Lung (tissue), 12 donors: Measurements from ENCODE around the gene CRYBA4. TPM values are rescaled to one million over a fixed set of nuclear protein-coding genes. Genes with fewer than 3 reads are reported as not detected.

ENCODE experiments used
- ATAC-seq: fragments of 200-7000 bp; cut with Tn5 transposase; one replicate; pipeline ENCODE4 v1.9.1; 2020; ENCODE audit warnings: moderate number of reproducible peaks; ENCODE audit not compliant: insufficient read depth, low FRiP score
- DNase-seq, 3 donors: peaks; one replicate each; pipeline ENCODE4 v3.0.0-alpha.2; 2013 to 2017
- H3K27ac ChIP-seq, 2 donors: one replicate each; pipeline ENCODE4 v1.5.1; 2013; ENCODE audit warnings: mild to moderate bottlenecking in 2 of 2, moderate library complexity in 2 of 2, control low read depth in 1 of 2, inconsistent platforms in 1 of 2, low read depth in 1 of 2, low read length in 1 of 2
- H3K27me3 ChIP-seq, 3 donors: one replicate each; pipeline ENCODE4 v1.5.1; 2013; ENCODE audit warnings: low read length in 2 of 3; ENCODE audit not compliant: control insufficient read depth in 3 of 3, insufficient read depth in 3 of 3
- H3K36me3 ChIP-seq, 4 donors: one replicate each; pipeline ENCODE4 v1.5.1; 2013; ENCODE audit warnings: low read length in 4 of 4, mild to moderate bottlenecking in 1 of 4, moderate library complexity in 1 of 4; ENCODE audit not compliant: control insufficient read depth in 4 of 4, insufficient read depth in 4 of 4
- H3K4me1 ChIP-seq, 5 donors: one replicate each; pipeline ENCODE4 v1.5.1; 2013; ENCODE audit warnings: low read length in 5 of 5, mild to moderate bottlenecking in 2 of 5, moderate library complexity in 1 of 5; ENCODE audit not compliant: control insufficient read depth in 5 of 5, insufficient read depth in 5 of 5
- H3K4me3 ChIP-seq: one replicate; pipeline ENCODE4 v1.5.1; 2013; ENCODE audit warnings: mild to moderate bottlenecking, control low read depth, moderate library complexity
- H3K9ac ChIP-seq, 2 donors: one replicate each; pipeline ENCODE4 v1.5.1; 2013; ENCODE audit warnings: low read length in 2 of 2, control low read depth in 1 of 2; ENCODE audit not compliant: insufficient read depth in 1 of 2
- H3K9me3 ChIP-seq, 4 donors: one replicate each; pipeline ENCODE4 v1.5.1; 2013; ENCODE audit warnings: low read length in 3 of 4, mild to moderate bottlenecking in 1 of 4, moderate library complexity in 1 of 4; ENCODE audit not compliant: control insufficient read depth in 4 of 4, insufficient read depth in 3 of 4
- CTCF ChIP-seq: IDR thresholded peaks from 2 replicates; pipeline ENCODE4 v1.5.1; 2012; ENCODE audit warnings: mild to moderate bottlenecking; ENCODE audit errors: control extremely low read depth, extremely low read depth
- whole genome bisulfite sequencing, 2 donors: extraction: QIAGEN DNeasy Blood & Tissue Kit; methylation state at CpG; one replicate each; pipeline ENCODE4 v1.1.7; 2013; 5-methylcytosine and 5-hydroxymethylcytosine counted together
- polyA plus RNA-seq, 2 donors: library from polyadenylated mRNA; stranded (reverse); fragments of 200-250 nt; gene quantifications; one replicate each; pipeline ENCODE4 v1.2.1, GENCODE V29; 2013
- total RNA-seq, 2 donors: library from RNA; depleted of rRNA in 1 of 2; stranded (reverse); fragments of >200 nt in 1 of 2; gene quantifications; one replicate each; pipeline ENCODE4 v1.2.1, GENCODE V29; 2014 to 2021
- donor health status: control.
- donor health status: control.
- donor health status: Bipolar disorder and iron deficiency.
- donor health status: healthy.
- donor health status: DM: yes; HTN: yes; CAD: no.

The CRYBA4 gene
- total and polyA plus RNA-seq, 4 donors = 0.06 to 0.22 TPM; not detected in 2

- DNase-seq = peak in 1 of 3 donors; percentile 48
- no peak for TF ChIP-seq CTCF
- no peaks in the 10 kb centered on the region for H3K27me3 ChIP-seq
- 25 to 38% methylated on average over 8 of the region's 8 CpGs for WGBS, 2 donors
- peak overlapping the region in 1 of 2 donors; percentile 37 for H3K27ac ChIP-seq
- no peak for ATAC-seq
- H3K4me1 ChIP-seq = peaks cover 0 to 32% (median 5%) of the 10 kb centered on the region in 5 donors
- H3K9ac ChIP-seq = no peak overlapping the region
- H3K36me3 ChIP-seq = peaks cover 0 to 5% (median 0%) of the 10 kb centered on the region in 4 donors
- no peak overlapping the region for H3K4me3 ChIP-seq
- no peaks in the 10 kb centered on the region for H3K9me3 ChIP-seq
Observed at GRCh38 chr22:26576026-26576680, 45.6 kb upstream of the CRYBA4 start.

DNA sequence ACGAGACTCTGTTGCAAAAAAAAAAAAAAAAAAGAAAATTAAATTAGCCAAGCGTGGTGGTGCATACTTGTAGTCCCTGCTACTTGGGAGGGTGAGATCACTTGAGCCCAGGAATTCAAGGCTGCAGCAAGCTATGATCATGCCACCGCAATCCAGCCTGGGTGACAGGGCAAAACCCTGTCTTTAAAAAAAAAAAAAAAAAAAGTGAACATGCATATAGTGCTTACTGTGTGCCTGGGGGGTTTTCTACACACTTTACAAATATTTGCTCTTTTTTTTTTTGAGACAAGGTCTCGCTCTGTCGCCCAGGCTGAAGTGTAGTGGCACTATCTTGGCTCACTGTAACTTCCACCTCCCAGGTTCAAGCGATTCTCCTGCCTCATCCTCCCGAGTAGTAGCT lies 44.7 kb upstream of the CRYBA4 start:
- Histone ChIP-seq H3K9ac (no peak overlapping the region), H3K27ac (no peak overlapping the region), H3K9me3 (no peaks in the 10 kb centered on the region), H3K4me3 (no peak overlapping the region), H3K36me3 (peaks cover 0 to 5% (median 0%) of the 10 kb centered on the region in 4 donors), H3K4me1 (peaks cover 0 to 26% (median 5%) of the 10 kb centered on the region in 5 donors), H3K27me3 (no peaks in the 10 kb centered on the region)
- WGBS, 2 donors = 85 to 87% methylated on average over 6 to 7 of the region's 7 CpGs
- no peak for ATAC-seq
- no peak for TF ChIP-seq CTCF
- no peak for DNase-seq

DNA sequence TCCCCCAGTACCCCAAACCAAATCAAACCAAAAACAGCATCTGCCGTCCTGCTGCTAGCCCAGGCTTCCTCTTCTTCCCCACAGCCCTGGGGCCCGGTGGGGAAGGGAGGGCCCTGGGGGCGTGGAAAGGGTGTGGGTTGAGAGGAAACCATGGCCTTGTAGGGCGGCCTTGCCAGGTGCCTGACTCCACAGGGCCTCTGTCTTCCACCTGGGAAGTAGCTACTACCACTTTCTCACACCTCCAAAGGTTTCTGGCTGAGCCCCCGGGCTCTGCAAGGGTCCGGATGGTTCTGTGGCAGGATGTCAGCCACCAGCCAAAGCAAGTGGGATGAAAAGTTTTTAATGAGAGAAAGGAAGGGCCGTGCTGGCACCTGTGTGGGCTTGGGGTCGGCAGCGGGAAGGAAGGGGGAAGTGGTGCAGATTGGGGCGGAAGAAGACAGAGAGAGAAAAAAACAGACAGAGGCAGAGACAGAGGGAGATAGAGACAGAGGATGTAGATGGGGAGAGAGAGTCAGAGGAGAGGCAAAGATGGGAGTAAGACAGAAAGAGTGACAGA lies 42.4 kb upstream of the CRYBA4 start:
- Histone ChIP-seq H3K9me3 (no peaks in the 10 kb centered on the region), H3K36me3 (peaks cover 0 to 8% (median 0%) of the 10 kb centered on the region in 4 donors), H3K4me3 (no peak overlapping the region), H3K4me1 (peaks cover 0 to 24% (median 0%) of the 10 kb centered on the region in 5 donors), H3K27ac (no peak overlapping the region), H3K27me3 (no peaks in the 10 kb centered on the region), H3K9ac (no peak overlapping the region)
- WGBS, 2 donors = 20 to 42% methylated on average over 10 of the region's 10 CpGs
- no peak for TF ChIP-seq CTCF
- DNase-seq (no peak), ATAC-seq (no peak)
